Small intestine (tissue), 7 donors: Measurements from ENCODE around the gene MRPL37. TPM values are rescaled to one million over a fixed set of nuclear protein-coding genes. Genes with fewer than 3 reads are reported as not detected.

Source experiments
- DNase-seq, 2 donors: peaks; one replicate each; pipeline versions ENCODE4 v3.0.0 to v3.0.0-alpha.2; 2013
- FAIRE-seq: peaks from 2 replicates; lab custom pipeline; 2012; peaks lifted over from hg19 to GRCh38; lab: Jason Lieb, UNC
- H3K27ac ChIP-seq, 3 donors: one replicate each; pipeline ENCODE4 v1.5.1; 2013; ENCODE audit warnings: low read length in 2 of 3, mild to moderate bottlenecking in 2 of 3, control low read depth in 1 of 3, inconsistent platforms in 1 of 3, low read depth in 1 of 3, moderate library complexity in 1 of 3
- H3K27me3 ChIP-seq, 3 donors: one replicate each; pipeline ENCODE4 v1.6.1; 2013; ENCODE audit warnings: low read length in 3 of 3, inconsistent platforms in 1 of 3; ENCODE audit not compliant: control insufficient read depth in 3 of 3, insufficient read depth in 3 of 3
- H3K36me3 ChIP-seq, 3 donors: one replicate each; pipeline ENCODE4 v1.6.1; 2013; ENCODE audit warnings: low read length in 3 of 3, inconsistent platforms in 1 of 3, low read depth in 1 of 3, mild to moderate bottlenecking in 1 of 3, moderate library complexity in 1 of 3; ENCODE audit not compliant: control insufficient read depth in 3 of 3, insufficient read depth in 2 of 3
- H3K4me1 ChIP-seq, 3 donors: one replicate each; pipeline ENCODE4 v1.6.1; 2013; ENCODE audit warnings: low read length in 2 of 3, inconsistent platforms in 1 of 3, low read depth in 1 of 3, mild to moderate bottlenecking in 1 of 3, moderate library complexity in 1 of 3; ENCODE audit not compliant: control insufficient read depth in 3 of 3, insufficient read depth in 2 of 3
- H3K4me3 ChIP-seq, 3 donors: one replicate each; pipeline ENCODE4 v1.5.1; 2013; ENCODE audit warnings: low read length in 3 of 3, control low read depth in 1 of 3, inconsistent platforms in 1 of 3, low read depth in 1 of 3, mild to moderate bottlenecking in 1 of 3, moderate library complexity in 1 of 3
- H3K9me3 ChIP-seq, 2 donors: one replicate each; pipeline ENCODE4 v1.6.1; 2013; ENCODE audit warnings: low read depth in 1 of 2, low read length in 1 of 2; ENCODE audit not compliant: control insufficient read depth in 2 of 2, insufficient read depth in 1 of 2
- WGBS, 3 donors: extraction: QIAGEN DNeasy Blood & Tissue Kit; methylation state at CpG; one replicate each; pipeline ENCODE4 v1.1.7; 2013; 5-methylcytosine and 5-hydroxymethylcytosine counted together
- polyA plus RNA-seq, 4 donors: library from polyadenylated mRNA; stranded (reverse) in 3 of 4; unstranded in 1 of 4; fragments of 200-250 nt in 3 of 4; fragments of 120-200 nt in 1 of 4; gene quantifications; one replicate each; pipeline versions ENCODE4 v1.2.1 to v1.2.3, GENCODE V29; 2013
- donor health status: healthy with polysubstance abuse.
- donor health status: control.
- donor health status: control.
- donor health status: Bipolar disorder and iron deficiency.
- donor health status: healthy.

Gene MRPL37
- polyA plus RNA-seq, 4 donors = 47.6 to 92.9 (median 69.6) TPM

DNA sequence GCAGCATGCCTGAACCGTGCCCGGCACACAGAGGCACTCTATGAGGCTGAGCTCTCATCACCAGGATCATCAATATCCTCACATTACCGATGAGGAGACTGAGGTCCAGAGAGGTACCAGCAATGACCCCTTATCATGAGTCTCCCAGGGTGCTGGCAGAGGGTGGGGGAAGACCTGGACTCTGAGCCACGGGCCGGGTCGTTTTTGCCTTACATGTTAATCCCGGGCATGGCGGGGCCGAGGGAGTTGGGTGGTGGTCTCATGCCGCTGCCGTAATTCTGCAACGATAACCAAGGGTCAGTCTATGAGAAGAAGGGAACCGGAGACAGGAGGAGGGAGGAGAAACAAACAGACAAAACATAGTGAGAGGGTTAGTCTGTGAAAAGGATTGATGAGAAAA lies 43.1 kb downstream of the MRPL37 start:
- Histone ChIP-seq H3K27ac (no peak overlapping the region), H3K4me3 (no peak overlapping the region), H3K4me1 (no peaks in the 10 kb centered on the region), H3K36me3 (peaks cover 9 to 89% (median 11%) of the 10 kb centered on the region in 3 donors), H3K27me3 (no peaks in the 10 kb centered on the region), H3K9me3 (no peaks in the 10 kb centered on the region)
- 89 to 92% (median 90%) methylated on average over 13 of the region's 13 CpGs for WGBS, 3 donors
- FAIRE-seq (no peak), DNase-seq (no peak)

GRCh38 chr1:54244655-54245054 lies 44.7 kb downstream of the MRPL37 start:
- Histone ChIP-seq H3K27me3 (no peaks in the 10 kb centered on the region), H3K4me1 (no peaks in the 10 kb centered on the region), H3K36me3 (peaks cover 3 to 84% (median 10%) of the 10 kb centered on the region in 3 donors), H3K4me3 (no peak overlapping the region), H3K9me3 (peaks cover 0 to 1% of the 10 kb centered on the region in 2 donors), H3K27ac (no peak overlapping the region)
- DNase-seq (no peak), FAIRE-seq (no peak)
- 85 to 96% (median 89%) methylated on average over 7 of the region's 7 CpGs for WGBS, 3 donors

- H3K4me1 ChIP-seq = peaks cover 0 to 5% (median 0%) of the 10 kb centered on the region in 3 donors
- DNase-seq (no peak), FAIRE-seq (no peak)
- no peak overlapping the region for H3K4me3 ChIP-seq
- no peak overlapping the region for H3K27ac ChIP-seq
- H3K27me3 ChIP-seq = no peaks in the 10 kb centered on the region
- 74 to 88% (median 85%) methylated on average over 4 of the region's 4 CpGs for WGBS, 3 donors
- peaks cover 2 to 87% (median 10%) of the 10 kb centered on the region in 3 donors for H3K36me3 ChIP-seq
- H3K9me3 ChIP-seq = peaks cover 0 to 5% of the 10 kb centered on the region in 2 donors
Observed at GRCh38 chr1:54245501-54245900, 45.5 kb downstream of the MRPL37 start.

GRCh38 chr1:54246116-54246721 lies 46.3 kb downstream of the MRPL37 start:
- 88 to 93% (median 92%) methylated on average over 10 of the region's 10 CpGs for WGBS, 3 donors
- Histone ChIP-seq H3K27me3 (no peaks in the 10 kb centered on the region), H3K4me1 (peaks cover 0 to 5% (median 0%) of the 10 kb centered on the region in 3 donors), H3K4me3 (no peak overlapping the region), H3K9me3 (peaks cover 0 to 5% of the 10 kb centered on the region in 2 donors), H3K36me3 (peaks cover 2 to 87% (median 10%) of the 10 kb centered on the region in 3 donors), H3K27ac (no peak overlapping the region)
- no peak for FAIRE-seq
- no peak for DNase-seq

- FAIRE-seq (no peak), DNase-seq (no peak)
- no peak overlapping the region for H3K4me3 ChIP-seq
- H3K4me1 ChIP-seq = peaks cover 0 to 14% (median 0%) of the 10 kb centered on the region in 3 donors
- H3K36me3 ChIP-seq = peaks cover 4 to 79% (median 10%) of the 10 kb centered on the region in 3 donors
- no peak overlapping the region for H3K27ac ChIP-seq
- peaks cover 0 to 5% of the 10 kb centered on the region in 2 donors for H3K9me3 ChIP-seq
- 90 to 92% (median 91%) methylated on average over 11 of the region's 11 CpGs for WGBS, 3 donors
- no peaks in the 10 kb centered on the region for H3K27me3 ChIP-seq
Observed at GRCh38 chr1:54247863-54248515, 48.0 kb downstream of the MRPL37 start.

- 79 to 84% (median 82%) methylated on average over 4 of the region's 4 CpGs for WGBS, 3 donors
- H3K4me3 ChIP-seq = no peak overlapping the region
- no peak for DNase-seq
- peaks cover 0 to 5% of the 10 kb centered on the region in 2 donors for H3K9me3 ChIP-seq
- H3K27ac ChIP-seq = no peak overlapping the region
- peaks cover 4 to 76% (median 10%) of the 10 kb centered on the region in 3 donors for H3K36me3 ChIP-seq
- no peaks in the 10 kb centered on the region for H3K27me3 ChIP-seq
- no peak for FAIRE-seq
- H3K4me1 ChIP-seq = peaks cover 0 to 22% (median 0%) of the 10 kb centered on the region in 3 donors
Observed at GRCh38 chr1:54248966-54249365, 49.0 kb downstream of the MRPL37 start.

DNA sequence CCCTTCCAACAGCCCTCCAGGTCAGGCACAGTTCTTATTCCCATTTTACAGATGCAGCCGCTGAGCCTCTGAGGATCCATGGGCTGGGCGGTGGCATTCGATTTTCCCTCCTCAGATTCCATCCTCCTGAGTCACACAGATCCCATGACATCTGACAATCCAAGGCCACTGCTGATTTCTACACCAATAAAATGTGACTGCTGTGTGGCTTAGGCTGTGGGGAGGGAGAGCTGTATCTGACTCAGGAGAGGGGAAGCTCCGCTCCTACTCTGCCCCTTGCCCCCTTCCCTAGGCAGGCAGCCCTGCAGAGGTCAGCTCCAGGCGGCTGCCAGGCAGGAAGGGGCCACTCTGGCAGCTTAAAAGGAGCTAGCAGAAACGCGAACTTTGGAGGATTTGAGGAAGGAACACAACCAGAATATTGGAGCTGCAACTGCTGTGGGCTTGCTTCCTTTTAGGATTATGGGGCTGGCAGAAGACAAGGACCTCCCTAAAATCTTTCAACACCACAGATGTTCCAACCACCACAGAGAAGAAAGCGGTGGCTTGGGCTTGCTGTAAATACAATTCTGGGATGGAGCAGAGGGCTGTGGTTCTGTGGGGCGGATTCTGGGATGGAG lies 50.0 kb downstream of the MRPL37 start:
- peak; percentile 59 to 69 for DNase-seq
- Histone ChIP-seq H3K27ac (peak overlapping the region in 1 of 3 donors; percentile 23), H3K4me1 (peaks cover 0 to 30% (median 0%) of the 10 kb centered on the region in 3 donors), H3K27me3 (no peaks in the 10 kb centered on the region), H3K9me3 (peaks cover 0 to 5% of the 10 kb centered on the region in 2 donors), H3K4me3 (no peak overlapping the region), H3K36me3 (peaks cover 4 to 75% (median 10%) of the 10 kb centered on the region in 3 donors)
- FAIRE-seq = no peak
- WGBS, 3 donors = 60 to 77% (median 71%) methylated on average over 9 of the region's 9 CpGs

DNA sequence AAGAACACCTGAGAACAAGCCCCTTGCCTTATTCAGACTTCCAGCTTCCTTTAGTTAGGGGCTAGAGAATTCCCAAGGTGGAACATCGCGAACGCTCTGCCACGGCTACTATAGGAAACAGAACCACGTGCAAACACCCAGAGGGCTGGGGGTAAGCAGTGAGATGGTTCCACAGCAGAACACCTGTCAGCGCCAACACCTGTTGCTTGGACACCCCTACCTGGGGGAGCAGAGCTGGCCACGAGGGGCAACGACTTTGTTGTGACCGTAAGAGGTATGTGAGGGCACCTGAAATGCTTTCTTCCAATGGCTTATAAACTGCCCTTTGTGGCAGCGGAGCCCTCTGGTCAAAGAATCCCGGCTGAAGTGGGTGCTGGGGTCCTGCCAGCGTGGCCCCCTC lies 50.7 kb downstream of the MRPL37 start:
- Histone ChIP-seq H3K4me1 (peaks cover 0 to 36% (median 0%) of the 10 kb centered on the region in 3 donors), H3K27ac (no peak overlapping the region), H3K36me3 (peaks cover 4 to 73% (median 10%) of the 10 kb centered on the region in 3 donors), H3K9me3 (peaks cover 0 to 5% of the 10 kb centered on the region in 2 donors), H3K4me3 (no peak overlapping the region), H3K27me3 (no peaks in the 10 kb centered on the region)
- 93 to 96% (median 93%) methylated on average over 12 of the region's 12 CpGs for WGBS, 3 donors
- DNase-seq (no peak), FAIRE-seq (no peak)
